Measurements from ENCODE around the gene WNK2. TPM values are rescaled to one million over a fixed set of nuclear protein-coding genes. Genes with fewer than 3 reads are reported as not detected.
"Not testable (repeated sequence)": the region's sequence is repeated elsewhere in the genome, so short reads cannot be mapped to it uniquely, and the experiment has no call there.

The WNK2 gene
- total RNA-seq, 2 experiments from 2014 or later: 1.7 to 2.8 TPM

DNA sequence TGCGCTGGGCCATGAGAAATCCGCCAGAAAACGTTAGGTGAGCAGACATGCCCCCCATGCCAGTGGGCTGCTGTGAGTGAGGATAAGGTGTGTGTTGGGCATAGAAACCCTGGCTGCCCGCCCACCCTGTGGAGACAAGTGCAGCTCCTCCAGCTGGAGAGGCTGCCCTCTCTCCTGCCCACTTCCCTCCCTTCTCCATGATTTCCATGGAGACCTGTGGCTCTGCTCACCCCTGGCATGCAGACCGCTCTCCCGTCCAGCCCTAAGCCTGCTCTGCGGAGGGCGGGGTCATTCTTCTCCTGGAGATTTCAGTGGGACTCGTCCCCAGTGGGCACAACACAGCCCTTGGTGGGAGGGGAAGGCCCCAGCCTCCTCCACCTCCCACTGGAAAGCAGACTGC lies 134.5 kb downstream of the WNK2 start:
- TF ChIP-seq, protein P1, sequence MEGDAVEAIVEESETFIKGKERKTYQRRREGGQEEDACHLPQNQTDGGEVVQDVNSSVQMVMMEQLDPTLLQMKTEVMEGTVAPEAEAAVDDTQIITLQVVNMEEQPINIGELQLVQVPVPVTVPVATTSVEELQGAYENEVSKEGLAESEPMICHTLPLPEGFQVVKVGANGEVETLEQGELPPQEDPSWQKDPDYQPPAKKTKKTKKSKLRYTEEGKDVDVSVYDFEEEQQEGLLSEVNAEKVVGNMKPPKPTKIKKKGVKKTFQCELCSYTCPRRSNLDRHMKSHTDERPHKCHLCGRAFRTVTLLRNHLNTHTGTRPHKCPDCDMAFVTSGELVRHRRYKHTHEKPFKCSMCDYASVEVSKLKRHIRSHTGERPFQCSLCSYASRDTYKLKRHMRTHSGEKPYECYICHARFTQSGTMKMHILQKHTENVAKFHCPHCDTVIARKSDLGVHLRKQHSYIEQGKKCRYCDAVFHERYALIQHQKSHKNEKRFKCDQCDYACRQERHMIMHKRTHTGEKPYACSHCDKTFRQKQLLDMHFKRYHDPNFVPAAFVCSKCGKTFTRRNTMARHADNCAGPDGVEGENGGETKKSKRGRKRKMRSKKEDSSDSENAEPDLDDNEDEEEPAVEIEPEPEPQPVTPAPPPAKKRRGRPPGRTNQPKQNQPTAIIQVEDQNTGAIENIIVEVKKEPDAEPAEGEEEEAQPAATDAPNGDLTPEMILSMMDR (IDR thresholded peaks at IDR 0.05): no peak
- POLR2A ChIA-PET: no interaction called here
- Mint-ChIP-seq H3K36me3 (ENCODE audit: low read depth) (no peaks in the 10 kb centered on the region), H3K4me1 (ENCODE audit: low read depth) (peaks cover 4% of the 10 kb centered on the region), H3K9me3 (no peaks in the 10 kb centered on the region), H3K27me3 (peaks cover 12% of the 10 kb centered on the region), H3K27ac (no peak overlapping the region), H3K4me3 (no peak overlapping the region)
- intact Hi-C loops (cut with micrococcal nuclease): no loop called here
- ATAC-seq (no peak), DNase-seq (no peak)
- CTCF ChIA-PET: no interaction called here

GRCh38 chr9:93319301-93319991 lies 135.5 kb downstream of the WNK2 start:
- no peak for DNase-seq
- CTCF ChIA-PET: interaction anchor here (0.6 kb wide), 1 partner anchor 17 kb away, joined by 3 read pairs; no protein-coding TSS in a partner anchor

GRCh38 chr9:93319992-93320500 lies 136.1 kb downstream of the WNK2 start:
- Mint-ChIP-seq H3K9me3 (no peaks in the 10 kb centered on the region), H3K4me1 (ENCODE audit: low read depth) (peaks cover 4% of the 10 kb centered on the region), H3K4me3 (no peak overlapping the region), H3K36me3 (ENCODE audit: low read depth) (no peaks in the 10 kb centered on the region), H3K27ac (no peak overlapping the region), H3K27me3 (peaks cover 12% of the 10 kb centered on the region)
- CTCF ChIA-PET: interaction anchor here (0.6 kb wide), 1 partner anchor 17 kb away, joined by 3 read pairs; no protein-coding TSS in a partner anchor
- POLR2A ChIA-PET: no interaction called here
- DNase-seq (no peak), ATAC-seq (no peak)
- TF ChIP-seq, protein P1 (IDR thresholded peaks at IDR 0.05): no peak
- intact Hi-C loops (cut with micrococcal nuclease): no loop called here

More at GRCh38 chr9:93319301-93319991, 135.5 kb downstream of the WNK2 start:
- ATAC-seq: no peak
- no peaks in the 10 kb centered on the region for H3K9me3 Mint-ChIP-seq
- no peaks in the 10 kb centered on the region for H3K36me3 Mint-ChIP-seq (ENCODE audit: low read depth)
- intact Hi-C loops (cut with micrococcal nuclease): no loop called here
- peaks cover 12% of the 10 kb centered on the region for H3K27me3 Mint-ChIP-seq
- no peak overlapping the region for H3K27ac Mint-ChIP-seq
- POLR2A ChIA-PET: no interaction called here
- TF ChIP-seq, protein P1 (IDR thresholded peaks at IDR 0.05): no peak
- no peak overlapping the region for H3K4me3 Mint-ChIP-seq
- H3K4me1 Mint-ChIP-seq (ENCODE audit: low read depth): peaks cover 4% of the 10 kb centered on the region

- TF ChIP-seq, protein P1 (IDR thresholded peaks at IDR 0.05): no peak
- Mint-ChIP-seq H3K27me3 (peaks cover 9% of the 10 kb centered on the region), H3K4me3 (no peak overlapping the region), H3K4me1 (ENCODE audit: low read depth) (peaks cover 4% of the 10 kb centered on the region), H3K36me3 (ENCODE audit: low read depth) (no peaks in the 10 kb centered on the region), H3K9me3 (no peaks in the 10 kb centered on the region), H3K27ac (no peak overlapping the region)
- POLR2A ChIA-PET: no interaction called here
- CTCF ChIA-PET: no interaction called here
- intact Hi-C loops (cut with micrococcal nuclease): no loop called here
- DNase-seq: no peak
- ATAC-seq: no peak
Measured at GRCh38 chr9:93320591-93321219, 136.8 kb downstream of the WNK2 start.

- Mint-ChIP-seq H3K4me3 (no peak overlapping the region), H3K4me1 (ENCODE audit: low read depth) (peaks cover 4% of the 10 kb centered on the region), H3K9me3 (no peaks in the 10 kb centered on the region), H3K27me3 (peaks cover 9% of the 10 kb centered on the region), H3K27ac (no peak overlapping the region), H3K36me3 (ENCODE audit: low read depth) (no peaks in the 10 kb centered on the region)
- TF ChIP-seq, protein P1 (IDR thresholded peaks at IDR 0.05): no peak
- intact Hi-C loops (cut with micrococcal nuclease): no loop called here
- DNase-seq (no peak), ATAC-seq (no peak)
- ChIA-PET POLR2A (no interaction called here), CTCF (no interaction called here)
Measured at GRCh38 chr9:93321220-93321610, 137.3 kb downstream of the WNK2 start.

DNA sequence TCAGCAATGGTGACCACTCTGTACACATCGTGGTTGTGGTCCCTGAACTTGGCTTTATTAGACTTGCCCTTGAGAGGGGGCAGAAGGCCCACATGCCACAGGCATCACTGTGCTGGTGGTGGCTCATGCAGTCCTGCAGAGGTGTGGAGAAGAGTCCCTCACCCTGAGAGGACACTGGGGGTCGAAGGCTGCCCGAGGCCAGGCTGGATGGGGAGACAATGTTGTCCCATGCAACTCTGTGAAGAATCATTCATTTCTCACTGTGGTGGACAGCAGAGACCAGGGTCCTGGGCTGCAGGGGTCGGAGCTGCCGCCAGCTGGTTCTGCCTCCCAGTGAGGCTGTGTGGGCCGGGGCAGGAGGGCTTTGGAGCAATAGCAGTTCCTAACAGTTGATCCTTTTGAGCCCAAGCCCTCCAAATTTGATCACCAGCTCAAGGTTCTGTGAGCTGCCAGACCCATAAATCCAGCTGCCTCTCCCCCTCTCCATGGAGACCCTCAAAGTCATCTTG lies 139.6 kb downstream of the WNK2 start:
- H3K36me3 Mint-ChIP-seq (ENCODE audit: low read depth); H3K27ac Mint-ChIP-seq; DNase-seq; POLR2A ChIA-PET; H3K9me3 Mint-ChIP-seq; ATAC-seq; H3K27me3 Mint-ChIP-seq; H3K4me3 Mint-ChIP-seq; H3K4me1 Mint-ChIP-seq (ENCODE audit: low read depth); CTCF ChIA-PET; intact Hi-C loops (cut with micrococcal nuclease): not testable (repeated sequence)
